BLaER1 treated with 17β-estradiol and CSF1 and Interleukin-3, amounts not matched to agents 10 nM and 100 nM (cell line): ENCODE results near the gene GSTM3.
"Not testable (repeated sequence)": the region's sequence is repeated elsewhere in the genome, so short reads cannot be mapped to it uniquely, and the experiment has no call there.

ENCODE experiments used
- H3K27ac ChIP-seq, 11 experiments: shearing (Covaris generic); formaldehyde crosslinking; 2 replicates each; pipeline ENCODE4 v1.8.1; 2022
- H3K27me3 ChIP-seq, 11 experiments: shearing (Covaris generic); formaldehyde crosslinking; 2 replicates each; pipeline ENCODE4 v1.8.1; 2022
- H3K36me3 ChIP-seq, 11 experiments: shearing (Covaris generic); formaldehyde crosslinking; 2 replicates each; pipeline ENCODE4 v1.8.1; 2022
- H3K4me1 ChIP-seq, 10 experiments: shearing (Covaris generic); formaldehyde crosslinking; 2 replicates each; pipeline ENCODE4 v1.8.1; 2022
- H3K4me2 ChIP-seq, 11 experiments: shearing (Covaris generic); formaldehyde crosslinking; 2 replicates each; pipeline ENCODE4 v1.8.1; 2022
- H3K4me3 ChIP-seq, 10 experiments: shearing (Covaris generic); formaldehyde crosslinking; 2 replicates each; pipeline ENCODE4 v1.8.1; 2022
- H3K9ac ChIP-seq, 11 experiments: shearing (Covaris generic); formaldehyde crosslinking; 2 replicates each; pipeline ENCODE4 v1.8.1; 2022
- H3K9me3 ChIP-seq, 11 experiments: shearing (Covaris generic); formaldehyde crosslinking; replicated peaks in 1 of 11; 2 replicates each; pipeline ENCODE4 v1.8.1; 2022
- H4K20me1 ChIP-seq, 11 experiments: shearing (Covaris generic); formaldehyde crosslinking; 2 replicates each; pipeline ENCODE4 v1.8.1; 2022
- Cebpa-rat ChIP-seq, 11 experiments: shearing (Covaris generic); IDR thresholded peaks; 2 replicates each; pipeline ENCODE4 v1.8.1; 2022

GSTM3 gene

GRCh38 chr1:109759513-109760334, 18.9 kb upstream of the GSTM3 start:
- H3K9ac ChIP-seq, result no peak overlapping the region
- H3K4me2 ChIP-seq, result no peak overlapping the region
- H3K36me3 ChIP-seq, result no peaks in the 10 kb centered on the region
- no peak for TF ChIP-seq Cebpa-rat (IDR thresholded peaks at IDR 0.05)
- H3K27me3 ChIP-seq, result no peaks in the 10 kb centered on the region
- no peaks in the 10 kb centered on the region for H3K9me3 ChIP-seq
- H4K20me1 ChIP-seq, result no peaks in the 10 kb centered on the region
- H3K4me3 ChIP-seq, result no peak overlapping the region
- H3K4me1 ChIP-seq, result peaks cover 5 to 31% (median 18%) of the 10 kb centered on the region in 10 experiments; a peak in 19 of 20 replicates
- H3K27ac ChIP-seq, result no peak overlapping the region

- Histone ChIP-seq H3K27ac (no peak overlapping the region), H4K20me1 (no peaks in the 10 kb centered on the region), H3K36me3 (no peaks in the 10 kb centered on the region), H3K4me2 (no peak overlapping the region), H3K27me3 (no peaks in the 10 kb centered on the region), H3K9me3 (no peaks in the 10 kb centered on the region), H3K9ac (no peak overlapping the region), H3K4me1 (peaks cover under 1 to 15% (median 7%) of the 10 kb centered on the region in 10 experiments; a peak in 17 of 20 replicates), H3K4me3 (no peak overlapping the region)
- no peak for TF ChIP-seq Cebpa-rat (IDR thresholded peaks at IDR 0.05)
These were observed 17.3 kb upstream of the GSTM3 start for GRCh38 chr1:109757936-109758786.

- H3K27me3 ChIP-seq, result no peaks in the 10 kb centered on the region
- no peak overlapping the region for H3K27ac ChIP-seq
- TF ChIP-seq Cebpa-rat (IDR thresholded peaks at IDR 0.05), result no peak
- H3K9me3 ChIP-seq, result no peaks in the 10 kb centered on the region
- no peak overlapping the region for H3K4me2 ChIP-seq
- no peak overlapping the region for H3K4me3 ChIP-seq
- H3K9ac ChIP-seq, result no peak overlapping the region
- no peaks in the 10 kb centered on the region for H4K20me1 ChIP-seq
- H3K4me1 ChIP-seq, result peaks cover 0 to 4% (median 0%) of the 10 kb centered on the region in 10 experiments; a peak in 6 of 20 replicates
- H3K36me3 ChIP-seq, result no peaks in the 10 kb centered on the region
These were observed 16.1 kb upstream of the GSTM3 start for GRCh38 chr1:109756848-109757521.

- H3K4me1 ChIP-seq, H3K27me3 ChIP-seq, H4K20me1 ChIP-seq, H3K9ac ChIP-seq, H3K9me3 ChIP-seq, H3K36me3 ChIP-seq, H3K4me3 ChIP-seq, H3K4me2 ChIP-seq, H3K27ac ChIP-seq: not testable (repeated sequence)
These were observed 15.5 kb upstream of the GSTM3 start for GRCh38 chr1:109756325-109756724.

GRCh38 chr1:109754738-109755137, 13.9 kb upstream of the GSTM3 start:
- no peak overlapping the region for H3K4me2 ChIP-seq
- H3K9me3 ChIP-seq, result no peaks in the 10 kb centered on the region
- no peaks in the 10 kb centered on the region for H4K20me1 ChIP-seq
- no peak for TF ChIP-seq Cebpa-rat (IDR thresholded peaks at IDR 0.05)
- H3K9ac ChIP-seq, result no peak overlapping the region
- H3K36me3 ChIP-seq, result no peaks in the 10 kb centered on the region
- no peak overlapping the region for H3K4me3 ChIP-seq
- no peaks in the 10 kb centered on the region for H3K4me1 ChIP-seq
- H3K27me3 ChIP-seq, result no peaks in the 10 kb centered on the region
- no peak overlapping the region for H3K27ac ChIP-seq

- H3K9me3 ChIP-seq, result peaks cover 0 to 12% (median 4%) of the 10 kb centered on the region in 11 experiments; a peak in 4 of 22 replicates
- H3K27ac ChIP-seq, result no peak overlapping the region
- H3K27me3 ChIP-seq, result no peaks in the 10 kb centered on the region
- no peak overlapping the region for H3K4me3 ChIP-seq
- no peak overlapping the region for H3K9ac ChIP-seq
- no peaks in the 10 kb centered on the region for H3K4me1 ChIP-seq
- no peaks in the 10 kb centered on the region for H4K20me1 ChIP-seq
- H3K4me2 ChIP-seq, result no peak overlapping the region
- H3K36me3 ChIP-seq, result no peaks in the 10 kb centered on the region
- TF ChIP-seq Cebpa-rat (IDR thresholded peaks at IDR 0.05), result no peak
These were observed 10.9 kb upstream of the GSTM3 start for GRCh38 chr1:109751531-109752260.

- no peak overlapping the region for H3K4me2 ChIP-seq
- H3K9ac ChIP-seq, result no peak overlapping the region
- no peaks in the 10 kb centered on the region for H3K36me3 ChIP-seq
- no peak overlapping the region for H3K4me3 ChIP-seq
- H3K27ac ChIP-seq, result no peak overlapping the region
- H3K4me1 ChIP-seq, result no peaks in the 10 kb centered on the region
- H3K27me3 ChIP-seq, result no peaks in the 10 kb centered on the region
- no peak for TF ChIP-seq Cebpa-rat (IDR thresholded peaks at IDR 0.05)
- H3K9me3 ChIP-seq, result peaks cover 0 to 12% (median 4%) of the 10 kb centered on the region in 11 experiments; a peak in 4 of 22 replicates
- no peaks in the 10 kb centered on the region for H4K20me1 ChIP-seq
These were observed 10.1 kb upstream of the GSTM3 start for GRCh38 chr1:109750920-109751319.

- TF ChIP-seq Cebpa-rat (IDR thresholded peaks at IDR 0.05), result no peak
These were observed 9.5 kb upstream of the GSTM3 start for GRCh38 chr1:109750241-109750882.

More at GRCh38 chr1:109750241-109750882, 9.5 kb upstream of the GSTM3 start:
- Histone ChIP-seq H3K36me3 (no peaks in the 10 kb centered on the region), H3K9me3 (peaks cover 0 to 12% (median 4%) of the 10 kb centered on the region in 11 experiments; a peak in 4 of 22 replicates), H3K27me3 (no peaks in the 10 kb centered on the region), H3K9ac (no peak overlapping the region), H3K4me1 (no peaks in the 10 kb centered on the region), H3K4me2 (no peak overlapping the region), H4K20me1 (no peaks in the 10 kb centered on the region), H3K4me3 (no peak overlapping the region), H3K27ac (no peak overlapping the region)
